HPDE6-E6E7 (cell line): Measurements from ENCODE around the gene SARS2.
"Not testable (repeated sequence)": the region's sequence is repeated elsewhere in the genome, so short reads cannot be mapped to it uniquely, and the experiment has no call there.

ENCODE experiments used
- DNase-seq: peaks from one replicate; pipeline ENCODE4 v3.0.0; 2011; ENCODE audit warnings: missing footprints; ENCODE audit errors: extremely low spot score

SARS2 gene, protein sequence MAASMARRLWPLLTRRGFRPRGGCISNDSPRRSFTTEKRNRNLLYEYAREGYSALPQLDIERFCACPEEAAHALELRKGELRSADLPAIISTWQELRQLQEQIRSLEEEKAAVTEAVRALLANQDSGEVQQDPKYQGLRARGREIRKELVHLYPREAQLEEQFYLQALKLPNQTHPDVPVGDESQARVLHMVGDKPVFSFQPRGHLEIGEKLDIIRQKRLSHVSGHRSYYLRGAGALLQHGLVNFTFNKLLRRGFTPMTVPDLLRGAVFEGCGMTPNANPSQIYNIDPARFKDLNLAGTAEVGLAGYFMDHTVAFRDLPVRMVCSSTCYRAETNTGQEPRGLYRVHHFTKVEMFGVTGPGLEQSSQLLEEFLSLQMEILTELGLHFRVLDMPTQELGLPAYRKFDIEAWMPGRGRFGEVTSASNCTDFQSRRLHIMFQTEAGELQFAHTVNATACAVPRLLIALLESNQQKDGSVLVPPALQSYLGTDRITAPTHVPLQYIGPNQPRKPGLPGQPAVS

DNA sequence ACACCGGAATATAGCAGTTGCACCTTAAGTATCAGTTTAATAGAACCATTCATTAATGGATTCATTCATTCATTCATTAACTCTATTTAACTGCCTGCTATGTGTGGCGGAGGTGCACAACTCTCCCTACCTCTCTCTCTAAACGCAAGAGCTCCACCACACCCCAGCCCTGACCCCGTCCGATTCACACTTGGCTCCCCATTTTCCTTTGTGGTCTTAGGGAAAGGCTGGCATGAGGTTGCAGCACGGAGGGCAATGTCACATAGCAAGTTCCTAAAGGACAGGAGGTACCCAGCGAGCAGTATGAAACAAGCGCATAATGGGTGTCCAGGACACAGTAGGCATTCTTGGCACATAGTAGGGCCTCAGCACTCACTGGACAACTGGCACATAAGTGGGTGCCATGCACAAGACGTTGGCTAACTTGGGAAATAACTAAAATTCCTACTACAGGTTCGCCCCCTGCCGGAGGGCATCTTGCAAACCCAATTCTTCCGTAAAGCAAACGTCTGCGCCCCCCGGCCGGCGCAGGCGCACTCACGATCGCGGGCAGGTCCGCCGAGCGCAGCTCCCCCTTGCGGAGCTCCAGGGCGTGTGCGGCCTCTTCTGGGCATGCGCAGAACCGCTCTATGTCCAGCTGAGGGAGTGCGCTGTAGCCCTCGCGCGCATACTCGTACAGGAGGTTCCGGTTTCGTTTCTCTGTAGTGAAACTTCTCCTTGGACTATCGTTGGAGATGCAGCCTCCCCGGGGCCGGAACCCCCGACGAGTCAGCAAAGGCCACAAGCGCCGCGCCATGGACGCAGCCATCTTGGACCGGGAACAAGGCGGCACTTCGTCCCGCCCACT, at the start of gene SARS2:
TSS of gene SARS2 (minus strand) at position 835 of the 847 bp plus-strand sequence. CDS start at position 808, 27 bp downstream.
- DNase-seq, result peak; percentile 92

DNA sequence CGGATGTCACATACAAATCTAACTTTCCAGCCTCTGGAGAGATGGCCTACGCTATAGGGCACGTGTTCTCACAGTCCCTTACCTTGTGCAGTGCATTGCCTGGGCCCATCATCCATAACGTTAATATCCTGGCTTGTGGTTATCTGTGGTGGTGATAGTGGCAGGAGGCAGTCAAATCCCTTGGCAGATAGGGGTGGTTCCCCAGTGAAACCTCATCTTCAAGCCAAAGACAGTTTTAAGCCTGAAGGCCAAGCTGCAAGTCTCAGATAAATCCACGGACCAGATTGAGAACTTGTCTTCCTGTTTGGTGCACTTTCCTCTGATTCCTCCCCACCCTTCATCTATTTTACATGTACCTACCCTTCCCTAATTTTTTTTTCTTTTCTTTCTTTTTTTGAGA, 49.2 kb upstream of the SARS2 start:
- DNase-seq, result no peak

DNA sequence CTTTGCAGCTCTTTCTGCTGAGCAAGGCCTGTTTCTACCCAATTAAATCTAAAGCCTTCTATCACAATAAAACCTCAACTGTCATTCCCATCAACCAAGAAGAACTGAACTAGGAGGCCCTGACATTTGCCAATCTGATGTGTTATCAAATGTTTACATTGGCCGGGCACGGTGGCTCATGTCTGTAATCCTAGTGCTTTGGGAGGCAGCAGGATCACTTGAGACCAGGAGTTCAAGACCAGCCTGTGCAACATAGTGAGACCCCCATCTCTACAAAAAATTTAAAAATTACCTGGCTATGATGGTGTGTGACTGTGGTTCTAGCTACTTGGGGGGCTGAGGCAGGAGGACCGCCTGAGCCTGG, 47.7 kb upstream of the SARS2 start:
- DNase-seq, result no peak

DNA sequence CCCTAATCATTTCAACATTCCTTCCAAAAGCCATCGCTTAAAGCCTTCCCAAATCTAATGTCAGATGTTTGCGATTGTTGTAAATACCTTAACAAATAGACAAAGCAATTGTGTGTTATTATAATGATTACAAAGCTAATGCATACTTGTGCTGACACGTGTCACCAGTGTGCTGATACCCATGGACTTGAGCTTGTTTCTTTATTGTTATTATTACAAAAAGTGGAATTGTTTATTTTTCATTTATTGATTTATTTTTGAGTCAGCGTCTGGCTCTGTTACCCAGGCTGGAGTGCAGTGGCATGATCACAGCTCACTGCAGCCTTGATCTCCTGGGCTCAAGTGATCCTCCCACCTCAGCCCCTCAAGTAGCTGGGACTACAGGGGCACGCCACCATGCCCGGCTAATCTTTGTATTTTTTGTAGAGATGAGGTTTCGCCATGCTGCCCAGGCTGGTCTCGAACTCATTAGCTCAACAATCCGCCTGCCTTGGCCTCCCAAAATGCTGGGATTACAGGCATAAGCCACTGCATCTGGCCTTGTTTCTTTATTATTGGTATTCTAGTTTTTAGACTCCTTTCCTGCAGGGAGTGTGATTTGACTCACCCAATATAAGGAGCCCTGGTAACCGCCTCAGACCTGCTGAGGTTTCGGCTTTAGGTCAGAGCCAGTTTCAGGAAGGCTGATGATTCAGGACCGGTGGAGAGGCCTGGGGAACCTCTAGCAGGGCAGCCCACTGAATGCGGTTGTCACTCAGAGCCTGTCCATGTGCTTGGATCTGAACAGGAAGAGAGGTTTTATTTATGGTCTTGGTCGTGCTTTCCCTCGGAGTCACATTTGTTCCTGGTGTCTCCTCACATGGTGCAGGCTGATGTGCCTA, 47.1 kb upstream of the SARS2 start:
- peak; percentile 29 for DNase-seq

DNA sequence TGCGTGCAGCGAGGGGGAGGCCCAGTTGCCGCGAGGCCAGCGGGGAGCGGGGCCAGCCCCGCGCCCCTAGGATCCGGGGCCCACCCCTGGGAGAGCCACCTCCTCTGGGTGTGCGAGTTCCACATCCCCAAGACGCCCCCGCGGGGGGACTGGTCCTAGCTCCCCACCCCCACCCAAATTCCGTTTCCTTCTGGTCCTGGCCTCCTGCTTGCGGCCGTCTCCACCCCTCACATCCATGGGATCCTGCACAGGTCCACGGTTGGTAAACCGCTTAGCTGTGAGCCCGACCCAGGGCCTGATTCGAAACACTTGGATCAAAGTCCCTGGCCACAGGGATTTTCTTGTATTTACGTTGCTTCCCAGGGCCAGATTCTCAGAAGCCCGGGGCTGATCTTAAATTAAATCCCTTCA, 45.3 kb upstream of the SARS2 start:
- no peak for DNase-seq

DNA sequence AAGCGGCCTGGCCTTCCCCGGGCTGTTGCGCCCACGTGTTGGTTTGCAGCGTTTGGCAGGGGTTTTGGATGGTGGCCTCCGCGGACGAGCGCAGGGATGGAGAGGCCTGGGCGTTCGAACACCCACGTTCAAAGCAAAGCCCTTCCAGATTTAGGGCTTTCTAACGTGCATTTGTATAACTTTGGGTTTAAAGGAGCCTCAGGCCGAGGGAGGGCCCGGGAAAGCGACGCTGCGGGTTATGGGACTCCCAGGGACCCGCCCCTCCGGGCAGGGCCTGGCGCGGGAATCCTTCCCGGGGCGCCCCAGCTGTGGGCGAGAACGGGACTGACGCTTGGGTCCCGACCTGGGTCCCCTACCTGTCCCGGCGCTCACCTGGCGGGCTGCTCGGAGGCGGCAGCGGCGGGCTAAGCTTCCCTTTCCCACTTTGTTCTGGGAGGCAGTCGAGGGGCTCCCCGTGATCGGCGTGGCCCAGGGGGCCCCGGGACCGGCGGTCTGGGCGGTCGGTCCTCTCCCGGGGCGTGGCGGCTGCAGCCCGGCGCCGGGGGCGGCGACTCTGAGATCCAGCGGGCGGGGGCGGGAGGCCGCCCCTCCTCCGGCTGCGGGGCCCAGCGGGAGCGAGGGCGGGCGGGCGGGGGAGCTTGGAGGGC, 44.8 kb upstream of the SARS2 start, which contains the start of gene FBXO17:
TSS of gene FBXO17 (minus strand) at position 529 of the 647 bp plus-strand sequence. CDS start 25,423 bp downstream, outside the sequence.
- peak; percentile 29 for DNase-seq

DNA sequence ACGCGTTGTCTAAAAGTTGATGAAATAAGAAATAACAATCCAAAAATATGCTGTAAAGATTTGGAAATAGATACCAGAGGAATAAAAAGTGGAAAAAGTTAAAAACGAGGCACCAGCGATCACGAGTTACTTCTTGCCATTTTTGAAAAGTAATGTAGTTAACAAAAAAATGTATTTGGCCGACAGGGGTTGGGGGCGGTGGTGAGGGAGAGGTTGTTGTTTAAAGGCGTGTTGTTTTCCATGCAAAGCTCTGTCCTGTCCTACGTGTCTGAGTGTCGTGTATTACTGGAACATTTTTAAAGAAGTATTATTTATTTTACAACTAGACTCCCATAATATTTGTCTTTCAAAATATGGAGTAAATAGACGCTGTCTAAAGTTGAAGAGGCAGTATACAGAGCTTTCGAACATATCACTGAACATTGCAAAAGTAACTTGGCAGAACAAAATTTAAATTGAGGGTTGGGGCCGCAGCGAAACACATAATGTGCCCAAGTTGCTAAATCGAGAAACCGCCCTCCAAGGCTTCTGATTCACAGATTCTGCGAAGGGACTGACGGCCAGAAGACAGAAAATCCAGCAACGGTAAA, 44.2 kb upstream of the SARS2 start:
- no peak for DNase-seq

DNA sequence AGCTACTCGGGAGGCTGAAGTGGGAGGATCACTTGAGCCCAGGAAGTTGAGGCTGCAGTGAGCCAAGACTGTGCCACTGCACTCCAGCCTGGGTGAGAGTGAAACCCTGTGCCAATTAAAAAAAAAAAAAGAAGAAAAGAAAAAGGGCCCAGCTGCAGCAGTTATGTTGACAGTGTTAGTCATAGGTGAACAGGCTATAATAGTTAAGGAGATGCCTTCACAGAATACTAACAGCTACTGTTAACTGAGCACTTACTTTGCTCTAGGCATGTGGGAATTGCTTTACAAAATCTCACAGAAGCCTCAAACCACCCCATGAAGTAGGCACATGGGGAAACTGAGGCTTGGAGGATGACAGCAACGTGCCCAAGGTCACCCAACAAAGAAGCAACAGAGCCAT, 41.1 kb upstream of the SARS2 start:
- DNase-seq, result no peak

DNA sequence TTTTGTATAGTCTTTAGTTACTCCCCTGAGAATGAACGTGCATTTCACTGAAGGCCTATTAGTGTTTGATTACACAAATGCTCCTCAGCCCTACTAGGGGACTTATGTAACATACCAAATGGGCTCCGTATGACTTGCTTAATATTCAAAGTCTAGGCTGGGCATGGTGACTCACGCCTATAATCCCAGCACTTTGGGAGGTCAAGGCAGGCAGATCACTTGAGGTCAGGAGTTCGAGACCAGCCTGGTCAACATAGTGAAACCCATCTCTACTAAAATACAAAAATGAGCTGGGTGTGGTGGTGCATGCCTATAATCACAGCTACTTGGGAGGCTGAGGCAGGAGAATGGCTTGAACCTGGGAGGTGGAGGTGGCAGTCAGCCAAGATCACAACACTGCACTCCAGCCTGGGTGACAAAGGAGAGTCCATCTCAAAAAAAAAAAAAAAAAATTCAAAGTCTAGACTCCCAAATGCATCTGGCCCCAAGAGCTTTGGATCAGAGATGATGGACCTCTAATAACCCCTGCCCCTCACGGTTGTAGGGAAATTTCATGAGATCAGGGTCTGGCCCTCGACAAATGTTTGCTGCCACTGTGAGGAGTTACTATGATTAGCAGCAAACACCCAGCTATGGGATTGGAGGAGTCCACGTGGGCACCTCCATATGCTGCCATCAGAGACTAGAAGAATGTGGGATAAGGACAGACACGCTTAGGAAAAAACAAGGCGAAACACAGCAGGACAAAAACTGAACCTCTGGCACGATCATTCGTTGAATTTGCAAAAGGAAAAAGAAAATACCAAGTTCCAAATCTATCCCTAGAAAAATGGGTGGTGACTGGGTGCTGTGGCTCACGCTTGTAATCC, 40.3 kb upstream of the SARS2 start:
- DNase-seq, result no peak

DNA sequence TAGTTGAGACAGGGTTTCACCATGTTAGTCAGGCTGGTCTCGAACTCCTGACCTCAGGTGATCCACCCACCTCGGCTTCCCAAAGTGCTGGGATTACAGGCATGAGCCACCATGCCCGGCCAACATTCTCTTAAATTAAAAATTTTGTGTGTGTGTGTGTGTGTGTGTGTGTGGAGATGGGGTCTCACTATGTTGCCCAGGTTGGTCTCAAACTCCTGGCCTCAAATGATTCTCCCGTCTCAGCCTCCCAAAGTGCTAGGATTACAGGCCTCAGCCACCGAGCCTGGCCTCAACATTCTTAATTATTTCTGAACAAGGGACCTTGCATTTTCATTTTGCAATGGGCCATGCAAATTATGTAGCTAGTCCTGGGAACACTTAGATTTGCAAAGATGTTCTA, 35.6 kb upstream of the SARS2 start:
- DNase-seq, result not testable (repeated sequence)

DNA sequence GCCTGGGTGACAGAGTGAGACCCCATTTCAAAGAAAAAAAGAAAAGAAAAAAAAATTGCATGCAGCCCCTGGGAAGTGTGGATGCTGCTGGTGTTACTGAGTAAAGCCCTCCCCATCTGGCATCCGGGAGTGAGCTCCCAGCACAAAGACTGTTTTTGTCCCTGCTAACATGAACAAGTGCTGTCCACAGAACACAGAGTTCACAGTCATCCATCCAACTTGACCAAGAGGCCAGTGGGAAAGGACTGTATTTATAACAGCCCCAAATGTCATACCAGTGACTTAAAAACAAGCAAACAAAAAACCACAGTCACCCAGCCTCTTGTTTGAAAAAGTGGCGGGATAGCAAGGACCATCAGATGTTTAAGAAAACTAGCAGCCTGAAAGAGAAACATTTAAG, 34.2 kb upstream of the SARS2 start:
- DNase-seq, result no peak

DNA sequence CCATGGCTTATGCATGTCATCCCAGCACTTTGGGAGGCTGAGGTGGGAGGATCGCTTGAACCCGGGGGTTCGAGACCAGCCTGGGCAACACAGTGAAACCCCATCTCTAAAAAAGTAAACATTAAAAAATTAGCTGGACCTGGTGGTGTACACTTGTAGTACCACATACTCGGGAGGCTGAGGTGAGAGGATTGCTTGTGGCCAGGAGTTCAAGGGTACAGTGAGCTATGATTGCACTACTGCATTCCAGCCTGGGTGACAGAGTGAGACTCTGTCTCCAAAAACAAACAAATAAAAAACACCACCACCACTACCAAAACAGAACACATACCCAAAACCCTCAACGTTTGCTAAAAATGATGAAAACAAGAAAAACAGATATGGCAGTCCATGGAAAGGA, 29.1 kb upstream of the SARS2 start:
- DNase-seq, result no peak

DNA sequence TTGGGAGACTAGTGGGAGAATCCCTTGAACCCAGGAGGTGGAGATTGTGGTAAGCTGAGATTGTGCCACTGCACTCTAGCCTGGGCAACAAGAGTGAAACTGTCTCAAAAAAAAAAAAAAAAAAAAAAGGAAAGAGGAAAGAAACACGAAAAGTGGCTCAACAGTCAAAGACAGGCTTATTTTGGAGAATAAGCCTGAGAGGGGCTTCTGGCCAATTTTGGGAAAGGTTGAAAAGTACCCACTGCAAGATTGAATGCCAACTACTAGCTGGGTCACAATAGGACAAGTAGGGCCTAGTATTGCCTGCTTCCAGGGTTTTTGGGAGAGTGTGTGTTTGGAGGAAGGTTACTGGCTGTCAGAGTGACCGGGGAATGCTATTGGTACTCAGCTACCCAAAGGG, 27.7 kb upstream of the SARS2 start:
- no peak for DNase-seq

DNA sequence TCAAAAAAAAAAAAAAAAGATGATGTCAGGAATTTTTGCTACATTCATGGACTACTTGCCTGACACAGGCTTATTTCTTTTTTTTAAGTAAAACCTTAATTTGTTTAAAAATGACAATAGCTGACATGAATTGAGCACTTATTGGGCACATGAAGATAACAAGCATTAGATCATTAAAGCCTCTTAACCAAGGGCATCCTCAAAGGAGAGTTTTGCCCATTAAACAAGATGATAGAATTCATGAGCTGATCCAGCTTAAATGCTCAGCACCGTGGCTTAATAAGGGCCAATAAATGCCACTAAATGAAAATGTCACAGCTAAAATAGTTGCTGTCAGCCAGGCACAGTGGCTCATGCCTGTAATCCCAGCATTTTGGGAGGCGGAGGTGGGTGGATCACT, 25.7 kb upstream of the SARS2 start:
- no peak for DNase-seq

DNA sequence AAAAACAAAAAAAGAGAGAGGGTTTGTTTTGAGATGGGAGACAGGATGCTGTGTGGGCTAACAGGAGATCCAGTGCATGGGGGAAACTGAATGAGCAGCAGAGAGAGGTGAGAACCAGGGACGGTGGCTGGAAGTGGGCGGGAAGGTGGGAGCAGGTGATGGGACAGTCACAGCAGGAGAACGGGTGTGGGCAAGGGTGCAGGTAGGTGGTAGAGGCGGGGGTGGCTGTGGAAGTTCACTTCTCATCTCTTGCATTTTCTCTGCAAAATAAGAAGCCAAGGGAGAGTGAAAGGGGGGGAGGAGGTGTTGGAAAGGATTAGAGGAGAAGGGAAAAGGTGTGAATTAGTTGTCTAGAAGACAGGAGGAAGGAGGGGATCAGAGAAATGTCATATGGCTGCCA, 23.1 kb upstream of the SARS2 start:
- no peak for DNase-seq

DNA sequence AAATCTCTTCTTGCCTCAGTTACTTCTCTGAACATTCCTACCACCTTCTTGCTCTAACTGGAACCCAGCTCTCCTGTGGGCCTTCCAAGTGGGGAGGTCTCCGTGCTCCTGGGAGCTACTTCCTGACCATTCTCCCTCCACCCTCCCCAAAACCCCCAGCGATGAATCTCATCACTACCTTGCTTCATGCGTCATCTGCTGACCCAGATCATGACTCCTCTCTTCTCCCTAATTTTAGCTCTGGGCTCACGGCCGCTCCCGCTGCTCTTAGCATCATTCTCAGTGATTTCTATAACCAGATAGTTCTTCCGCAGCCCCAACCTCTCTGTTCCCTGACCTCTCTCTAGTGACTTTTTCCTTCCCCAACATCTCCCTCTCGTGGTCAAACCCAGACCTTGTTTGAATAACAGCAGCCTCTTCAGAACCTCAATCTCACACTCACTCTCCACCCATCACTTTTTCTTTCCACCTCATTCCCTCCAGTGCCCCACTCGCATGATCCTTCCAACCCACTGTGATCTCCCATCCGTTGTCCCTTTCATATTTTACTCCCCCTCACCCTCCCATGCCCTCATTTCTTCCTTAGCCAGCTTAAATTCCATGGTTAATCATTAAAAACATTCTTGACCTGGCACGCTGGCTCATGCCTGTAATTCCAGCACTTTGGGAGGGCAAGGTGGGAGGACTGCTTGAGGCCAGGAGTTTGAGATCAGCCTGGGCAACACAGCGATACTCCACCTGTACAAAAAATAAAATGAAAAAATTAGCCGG, 22.0 kb upstream of the SARS2 start:
- peak; percentile 47 for DNase-seq

DNA sequence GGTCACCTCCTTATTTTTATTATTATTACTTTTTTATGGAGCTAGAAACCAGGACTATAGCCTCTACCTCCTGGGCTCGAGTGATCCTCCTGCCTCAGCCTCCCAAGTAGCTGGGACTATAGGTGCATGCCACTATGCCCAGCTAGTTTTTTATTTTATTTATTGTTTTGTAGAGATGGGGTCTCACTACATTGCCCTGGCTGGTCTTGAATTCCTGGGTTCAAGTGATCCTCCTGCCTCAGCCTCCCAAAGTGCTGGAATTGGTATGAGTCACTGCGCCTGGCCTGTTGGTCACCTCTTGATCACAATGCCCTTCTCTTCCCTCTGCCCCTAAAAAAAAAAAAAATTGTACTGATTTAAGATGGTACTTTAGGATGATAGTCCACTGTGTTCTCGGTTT, 20.6 kb upstream of the SARS2 start:
- no peak for DNase-seq

DNA sequence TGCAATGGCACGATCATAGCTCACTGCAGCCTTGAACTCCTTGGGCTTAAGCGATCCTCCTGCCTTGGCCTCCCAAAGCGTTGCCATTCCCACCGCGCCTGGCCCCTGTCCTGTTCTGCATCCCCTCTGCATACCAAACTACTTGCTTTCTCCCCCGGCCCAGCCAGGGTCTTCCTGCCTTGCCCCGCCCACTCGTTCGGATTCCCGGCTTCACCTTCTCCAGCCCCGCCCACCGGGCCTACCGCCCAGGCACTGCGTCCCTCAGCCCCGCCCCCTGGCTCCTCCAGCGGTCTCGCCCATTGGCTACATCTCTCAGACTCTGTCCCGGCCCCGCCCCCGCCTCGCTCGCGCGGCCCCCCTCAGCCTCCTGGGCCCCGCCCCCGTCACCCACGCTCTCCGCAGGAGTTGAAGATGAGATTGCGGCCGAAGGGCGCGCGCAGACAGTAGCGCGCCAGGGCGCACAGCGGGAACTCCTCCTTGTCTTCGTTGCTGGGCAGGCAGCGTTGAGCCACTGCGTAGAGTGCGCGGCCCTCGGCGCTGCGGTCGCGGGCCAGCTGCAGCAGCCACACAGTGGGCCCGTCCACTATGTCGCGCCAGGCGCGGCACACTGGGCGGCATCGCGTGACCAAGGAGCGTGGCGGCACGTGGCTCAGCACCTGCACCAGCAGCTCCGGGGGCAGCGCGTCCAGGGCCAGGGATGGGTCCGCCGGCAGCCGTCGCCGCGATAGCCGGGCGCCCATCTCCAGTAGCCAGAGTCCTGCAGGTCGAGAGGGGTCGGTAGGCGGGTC, 19.2 kb upstream of the SARS2 start:
- DNase-seq, result no peak
